Duodenal mucosa (tissue), 2 donors: Measurements from ENCODE around the gene SNRPA1.
A peak's percentile ranks its signal among the peaks of the same experiment; 100 is the strongest.

ENCODE experiments used
- H3K27ac ChIP-seq: one replicate; pipeline ENCODE4 v1.7.0; 2013; ENCODE audit warnings: low read depth, low read length
- H3K27me3 ChIP-seq, 2 donors: one replicate each; pipeline ENCODE4 v1.7.0; 2013; ENCODE audit warnings: low read length in 2 of 2, control low read depth in 1 of 2; ENCODE audit not compliant: insufficient read depth in 2 of 2, control insufficient read depth in 1 of 2
- H3K36me3 ChIP-seq, 2 donors: one replicate each; pipeline ENCODE4 v1.7.0; 2013; ENCODE audit warnings: low read length in 2 of 2, control low read depth in 1 of 2; ENCODE audit not compliant: insufficient read depth in 2 of 2, control insufficient read depth in 1 of 2
- H3K4me1 ChIP-seq, 2 donors: one replicate each; pipeline ENCODE4 v1.7.0; 2013; ENCODE audit warnings: low read length in 2 of 2, control low read depth in 1 of 2; ENCODE audit not compliant: insufficient read depth in 2 of 2, control insufficient read depth in 1 of 2
- H3K4me3 ChIP-seq, 2 donors: one replicate each; pipeline ENCODE4 v1.7.0; 2013; ENCODE audit warnings: low read length in 2 of 2, low read depth in 1 of 2
- H3K9ac ChIP-seq, 2 donors: one replicate each; pipeline ENCODE4 v1.7.0; 2013; ENCODE audit warnings: low read length in 2 of 2, low read depth in 1 of 2
- H3K9me3 ChIP-seq, 2 donors: one replicate each; pipeline ENCODE4 v1.7.0; 2013; ENCODE audit warnings: low read length in 2 of 2, control low read depth in 1 of 2; ENCODE audit not compliant: control insufficient read depth in 1 of 2

Gene SNRPA1

DNA sequence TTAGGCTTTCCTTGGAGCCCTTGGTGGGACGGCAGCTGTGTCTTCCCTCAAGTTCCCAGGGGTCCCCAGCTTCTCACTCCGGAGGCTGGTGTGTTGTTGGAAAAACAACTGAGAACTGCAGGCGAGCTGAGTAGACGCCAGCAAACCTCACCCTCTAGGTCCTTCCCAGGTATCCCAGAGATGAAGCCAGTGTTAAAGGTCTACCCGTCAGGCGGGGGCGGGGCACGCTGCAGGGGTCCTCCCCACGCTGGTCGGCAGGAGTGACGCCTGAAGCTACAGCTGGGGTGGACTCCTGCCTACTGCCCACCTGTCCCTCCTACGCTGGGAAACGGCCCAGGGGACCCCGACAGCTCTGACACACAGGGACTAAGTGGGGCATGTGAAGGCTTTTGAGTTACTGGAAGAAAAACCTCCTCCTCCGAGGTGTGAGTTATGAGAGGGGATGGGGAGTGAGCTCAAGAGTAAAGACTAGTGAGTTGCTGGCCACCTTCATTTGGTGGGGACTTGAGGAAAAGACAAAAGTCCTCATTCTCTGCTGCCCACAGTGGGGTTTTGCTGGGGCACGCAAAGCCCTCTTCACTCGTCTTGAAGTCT lies 32.2 kb upstream of the SNRPA1 start:
- Histone ChIP-seq H3K36me3 (no peaks in the 10 kb centered on the region), H3K4me3 (no peak overlapping the region), H3K9ac (no peak overlapping the region), H3K27me3 (no peaks in the 10 kb centered on the region), H3K9me3 (no peaks in the 10 kb centered on the region), H3K4me1 (peaks cover 15 to 17% of the 10 kb centered on the region in 2 donors), H3K27ac (no peak overlapping the region)

DNA sequence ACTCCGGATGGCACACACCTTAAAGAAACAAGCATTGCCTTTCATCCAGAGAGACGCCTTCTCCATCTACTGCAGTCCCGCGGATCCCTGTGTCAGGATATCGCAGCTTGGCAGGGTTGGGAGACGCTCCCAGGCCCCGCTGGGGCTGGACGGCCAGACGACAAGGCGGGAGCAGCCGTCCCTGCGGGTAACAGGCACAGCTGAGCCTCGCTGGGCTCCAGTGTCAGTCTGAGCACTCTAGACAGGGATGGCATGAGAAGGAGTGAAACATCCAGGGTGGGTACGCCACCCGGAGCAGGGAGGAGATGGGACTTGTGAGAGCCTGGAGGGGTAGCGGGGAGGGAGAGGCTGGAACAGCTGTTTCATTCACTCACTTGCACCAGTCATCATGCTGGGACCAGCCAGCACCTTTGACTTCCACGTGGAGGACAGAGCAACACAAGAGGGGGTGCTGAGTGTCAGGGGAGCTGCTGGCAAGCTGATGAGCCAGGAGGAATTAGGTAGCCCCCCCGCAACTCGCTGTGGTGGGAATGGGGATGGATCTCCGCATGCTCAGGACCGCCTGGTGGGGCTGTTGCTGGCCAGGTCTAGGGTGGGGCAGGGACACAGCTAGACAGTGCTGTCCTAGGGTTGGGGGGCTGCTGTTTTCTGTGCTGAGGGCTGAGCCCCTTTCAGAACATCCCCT lies 31.6 kb upstream of the SNRPA1 start:
- Histone ChIP-seq H3K9me3 (no peaks in the 10 kb centered on the region), H3K27me3 (no peaks in the 10 kb centered on the region), H3K4me1 (peaks cover 15 to 17% of the 10 kb centered on the region in 2 donors), H3K9ac (no peak overlapping the region), H3K27ac (no peak overlapping the region), H3K4me3 (no peak overlapping the region), H3K36me3 (no peaks in the 10 kb centered on the region)

DNA sequence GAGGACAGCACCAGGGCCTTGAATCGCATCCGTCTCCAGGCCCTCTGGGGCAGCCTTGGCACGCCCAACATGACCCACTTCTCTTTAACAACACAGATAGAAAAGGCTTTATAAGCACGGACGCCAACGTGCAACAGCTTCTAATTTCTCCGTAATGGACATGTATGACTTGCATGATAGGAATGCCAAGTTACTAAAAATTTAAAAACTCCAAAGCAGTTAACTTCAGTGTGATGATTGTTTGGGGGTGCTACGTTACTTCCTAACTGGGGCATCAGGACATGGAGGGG lies 30.9 kb upstream of the SNRPA1 start:
- H3K4me3 ChIP-seq: no peak overlapping the region
- no peaks in the 10 kb centered on the region for H3K36me3 ChIP-seq
- no peak overlapping the region for H3K27ac ChIP-seq
- H3K27me3 ChIP-seq: no peaks in the 10 kb centered on the region
- H3K9me3 ChIP-seq: no peaks in the 10 kb centered on the region
- H3K9ac ChIP-seq: no peak overlapping the region
- H3K4me1 ChIP-seq: peaks cover 15 to 17% of the 10 kb centered on the region in 2 donors

DNA sequence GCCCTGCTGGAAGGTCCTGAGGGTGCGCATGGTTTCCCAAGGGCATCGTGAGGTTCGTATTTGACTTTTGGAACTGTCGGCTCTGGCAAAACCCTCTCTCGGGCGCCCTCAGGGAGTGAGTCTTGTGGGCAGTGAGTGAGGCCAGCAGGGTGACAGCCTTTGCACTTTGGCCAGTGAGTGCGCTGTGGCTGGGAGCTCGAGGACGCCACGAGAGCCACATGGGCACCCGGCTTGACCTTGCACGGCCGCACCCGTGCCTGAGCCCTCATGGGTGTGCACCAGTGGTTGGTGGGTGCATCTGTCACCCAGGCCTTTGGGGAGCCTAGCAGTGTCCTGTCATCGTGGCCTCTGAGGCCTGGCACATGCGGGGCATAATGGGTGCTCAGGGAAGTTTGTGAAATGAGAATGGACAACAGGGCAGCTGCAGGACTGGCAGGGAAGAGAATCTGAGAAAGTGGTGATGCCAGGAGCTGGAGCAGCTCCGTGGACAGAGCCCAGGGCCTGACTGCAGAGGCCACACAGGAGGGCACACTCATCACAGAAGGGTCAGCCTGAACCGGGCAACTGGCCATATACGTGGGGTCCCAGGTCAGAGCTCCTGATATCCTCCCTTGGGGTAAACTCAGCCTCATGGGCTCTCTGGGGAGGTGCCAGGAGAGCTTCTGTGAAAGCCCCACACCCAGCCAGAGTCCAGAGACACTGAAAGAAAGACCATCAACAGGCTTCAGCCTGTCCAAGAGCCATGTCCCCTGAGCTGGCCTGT lies 30.4 kb upstream of the SNRPA1 start:
- Histone ChIP-seq H3K27me3 (no peaks in the 10 kb centered on the region), H3K4me1 (peaks cover 15 to 17% of the 10 kb centered on the region in 2 donors), H3K27ac (no peak overlapping the region), H3K9ac (peak overlapping the region in 1 of 2 donors; percentile 25), H3K4me3 (no peak overlapping the region), H3K36me3 (no peaks in the 10 kb centered on the region), H3K9me3 (no peaks in the 10 kb centered on the region)

DNA sequence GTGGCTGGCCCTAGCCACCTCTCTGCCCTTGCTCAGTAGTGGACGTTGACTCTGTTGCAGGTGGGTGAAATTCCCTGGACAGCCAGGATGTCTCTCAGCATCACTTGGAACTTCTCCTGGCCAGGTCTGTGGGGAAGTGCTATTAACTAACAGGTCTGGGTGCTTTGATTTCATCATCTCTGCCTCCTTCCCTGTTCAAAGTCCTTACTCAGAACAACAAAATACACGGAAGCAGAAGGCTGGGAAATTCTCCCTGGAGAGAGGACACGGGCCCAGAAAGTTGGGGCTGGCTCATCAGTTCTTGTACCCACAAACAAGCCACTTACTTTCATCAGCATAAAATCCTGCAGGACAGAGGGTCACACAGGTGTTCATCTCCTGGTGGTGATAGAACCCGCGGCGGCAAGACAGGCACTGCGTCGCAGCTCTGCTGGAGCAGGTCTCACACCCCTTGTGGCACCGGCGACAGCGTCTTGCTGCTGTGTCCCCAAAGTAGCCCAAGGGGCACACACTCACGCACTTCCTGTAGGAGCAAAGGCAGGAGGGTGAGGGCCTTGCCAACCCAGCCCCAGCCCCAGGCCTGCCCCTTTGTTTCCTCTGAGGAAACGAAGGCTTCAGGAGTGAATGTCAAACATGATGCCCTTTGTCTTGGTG lies 29.6 kb upstream of the SNRPA1 start:
- H3K4me3 ChIP-seq: no peak overlapping the region
- no peaks in the 10 kb centered on the region for H3K36me3 ChIP-seq
- peak overlapping the region in 1 of 2 donors; percentile 25 for H3K9ac ChIP-seq
- H3K9me3 ChIP-seq: no peaks in the 10 kb centered on the region
- H3K27me3 ChIP-seq: no peaks in the 10 kb centered on the region
- peaks cover 15 to 17% of the 10 kb centered on the region in 2 donors for H3K4me1 ChIP-seq
- no peak overlapping the region for H3K27ac ChIP-seq

DNA sequence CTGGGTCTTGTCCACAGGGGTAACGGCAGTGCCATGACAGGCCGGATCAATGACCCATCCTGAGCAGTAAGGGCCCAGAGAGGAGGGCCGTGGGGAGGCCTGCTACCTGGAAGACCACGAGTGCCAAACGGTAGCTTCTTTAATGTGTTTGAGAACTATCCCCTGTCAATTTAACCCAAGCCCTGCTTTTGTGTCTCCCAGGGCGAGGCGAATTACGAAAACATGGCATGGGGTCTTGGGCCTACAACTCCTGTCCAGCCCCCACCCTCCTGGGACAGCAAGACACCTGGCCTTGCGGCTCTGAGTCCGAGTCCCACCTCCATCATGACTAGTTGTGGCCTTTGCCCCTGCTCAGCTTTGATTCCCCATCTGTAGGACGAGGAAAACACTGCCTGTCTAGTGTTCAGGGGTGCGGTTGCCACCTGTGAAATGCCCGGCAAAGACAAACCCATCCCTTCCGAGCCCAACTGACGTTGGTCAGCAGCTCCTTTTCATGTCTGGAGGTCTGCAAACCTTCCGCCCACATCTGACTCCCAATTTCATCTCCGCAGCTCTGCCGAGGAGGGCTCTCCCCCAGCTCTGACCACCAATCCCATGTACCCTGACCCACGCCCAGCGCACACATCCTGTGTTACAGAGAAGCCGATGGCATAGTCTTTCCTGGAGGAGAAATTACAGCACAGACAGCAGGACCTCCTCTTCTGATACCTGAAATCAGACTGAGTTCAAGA lies 28.9 kb upstream of the SNRPA1 start:
- H3K27ac ChIP-seq: no peak overlapping the region
- H3K36me3 ChIP-seq: no peaks in the 10 kb centered on the region
- peaks cover 15 to 17% of the 10 kb centered on the region in 2 donors for H3K4me1 ChIP-seq
- H3K27me3 ChIP-seq: no peaks in the 10 kb centered on the region
- H3K9me3 ChIP-seq: no peaks in the 10 kb centered on the region
- H3K9ac ChIP-seq: no peak overlapping the region
- H3K4me3 ChIP-seq: no peak overlapping the region

DNA sequence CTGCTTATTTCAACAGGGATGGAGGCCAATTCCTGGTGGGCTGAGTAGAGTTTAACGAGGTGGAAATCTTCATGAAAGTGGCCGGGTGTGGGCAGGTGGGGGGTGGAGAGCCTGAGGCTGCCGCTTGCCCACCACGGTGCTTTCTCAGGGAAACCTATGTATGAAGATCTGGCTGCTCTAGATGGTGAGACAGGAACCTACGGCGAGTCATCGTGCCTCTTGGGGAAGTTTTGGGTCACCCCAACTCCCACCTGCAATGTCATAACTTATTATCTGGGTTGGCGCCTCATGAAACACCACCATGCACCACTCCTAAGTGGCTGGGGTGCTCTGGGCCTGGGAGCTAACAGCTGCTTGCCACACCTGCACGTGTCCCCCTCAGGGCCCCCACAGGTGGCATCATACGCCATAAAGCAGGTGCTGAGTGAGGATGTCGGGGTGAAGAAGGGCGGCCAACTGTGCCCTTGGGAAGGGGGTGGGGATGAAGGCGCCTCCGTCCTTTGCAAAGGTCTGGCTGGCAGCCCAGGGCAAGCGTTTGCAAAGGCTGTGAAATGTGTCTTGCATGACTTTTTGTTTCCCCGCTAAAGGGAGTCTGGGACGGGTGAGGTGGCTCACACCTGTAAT lies 27.9 kb upstream of the SNRPA1 start:
- Histone ChIP-seq H3K4me3 (no peak overlapping the region), H3K27ac (no peak overlapping the region), H3K36me3 (no peaks in the 10 kb centered on the region), H3K9me3 (no peaks in the 10 kb centered on the region), H3K27me3 (no peaks in the 10 kb centered on the region), H3K9ac (no peak overlapping the region), H3K4me1 (peaks cover 15 to 17% of the 10 kb centered on the region in 2 donors)

DNA sequence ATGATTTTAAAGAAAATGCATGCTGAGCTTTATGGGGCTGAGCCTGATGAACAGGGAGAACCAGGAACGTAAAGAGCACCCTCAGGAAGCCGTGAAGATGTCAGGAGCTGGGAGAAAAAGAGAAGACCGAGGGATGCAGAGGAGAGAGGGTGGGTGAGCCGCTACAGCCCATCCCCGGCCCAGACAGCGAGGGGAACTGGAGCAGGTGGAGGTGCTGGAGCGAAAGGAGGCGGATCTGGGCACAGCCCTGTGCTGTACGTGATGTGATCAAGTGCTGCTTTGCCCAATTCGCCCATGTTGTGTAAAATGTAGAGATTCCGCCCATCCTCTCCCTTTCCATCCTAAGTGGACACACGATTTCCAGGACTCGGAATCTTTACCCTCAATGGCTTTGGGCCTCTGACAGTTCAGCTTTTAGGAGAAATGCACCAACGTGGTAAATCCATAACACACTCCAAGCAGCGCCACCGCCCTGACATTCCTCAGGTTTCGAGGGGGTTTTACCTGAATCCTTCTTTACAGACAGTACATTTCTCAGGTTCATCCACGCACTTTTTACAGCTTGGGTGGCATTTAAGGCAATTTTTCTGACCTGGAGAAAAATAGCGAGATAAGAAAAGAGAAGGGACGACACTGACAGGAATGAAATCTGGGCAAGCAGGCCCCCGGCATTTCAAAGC lies 27.1 kb upstream of the SNRPA1 start:
- Histone ChIP-seq H3K9ac (no peak overlapping the region), H3K9me3 (no peaks in the 10 kb centered on the region), H3K4me3 (no peak overlapping the region), H3K27me3 (no peaks in the 10 kb centered on the region), H3K36me3 (no peaks in the 10 kb centered on the region), H3K27ac (no peak overlapping the region), H3K4me1 (peaks cover 15 to 17% of the 10 kb centered on the region in 2 donors)

DNA sequence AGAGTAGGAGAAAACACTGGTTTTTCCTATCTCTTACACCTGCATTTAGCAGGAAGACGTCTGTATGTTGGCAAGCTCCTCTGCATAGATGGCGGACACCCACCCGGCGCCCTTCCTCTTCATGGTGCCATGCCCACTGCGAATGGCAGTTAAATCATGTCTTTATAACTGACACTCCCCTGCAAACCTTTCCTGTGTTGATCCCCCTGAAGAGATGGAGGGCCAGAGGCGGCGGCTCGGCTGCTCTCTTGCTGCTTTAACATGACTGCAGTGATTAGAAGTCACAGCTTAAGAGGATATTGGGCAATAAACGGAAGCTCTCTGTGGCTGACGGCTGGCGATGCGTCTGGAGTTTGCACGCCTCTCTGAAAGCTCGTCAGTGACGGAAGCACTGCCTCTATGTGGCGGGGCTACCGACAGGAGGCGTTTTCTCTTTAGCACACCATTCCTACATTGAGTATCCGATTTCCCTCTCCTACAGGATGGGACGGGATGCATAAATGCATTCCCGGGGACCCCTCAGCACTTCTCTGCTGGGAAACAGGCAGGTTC lies 25.5 kb upstream of the SNRPA1 start:
- Histone ChIP-seq H3K27ac (no peak overlapping the region), H3K9ac (no peak overlapping the region), H3K4me3 (peak overlapping the region in 1 of 2 donors; percentile 43), H3K4me1 (peaks cover 15 to 17% of the 10 kb centered on the region in 2 donors), H3K9me3 (no peaks in the 10 kb centered on the region), H3K27me3 (no peaks in the 10 kb centered on the region), H3K36me3 (no peaks in the 10 kb centered on the region)
